ENCODE data around the gene LRRN4. TPM values are rescaled to one million over a fixed set of nuclear protein-coding genes. Genes with fewer than 3 reads are reported as not detected.
"Not testable (repeated sequence)": the region's sequence is repeated elsewhere in the genome, so short reads cannot be mapped to it uniquely, and the experiment has no call there.

The LRRN4 gene
- total RNA-seq, 1 experiment from 2014 or later, result 0.57 TPM

DNA sequence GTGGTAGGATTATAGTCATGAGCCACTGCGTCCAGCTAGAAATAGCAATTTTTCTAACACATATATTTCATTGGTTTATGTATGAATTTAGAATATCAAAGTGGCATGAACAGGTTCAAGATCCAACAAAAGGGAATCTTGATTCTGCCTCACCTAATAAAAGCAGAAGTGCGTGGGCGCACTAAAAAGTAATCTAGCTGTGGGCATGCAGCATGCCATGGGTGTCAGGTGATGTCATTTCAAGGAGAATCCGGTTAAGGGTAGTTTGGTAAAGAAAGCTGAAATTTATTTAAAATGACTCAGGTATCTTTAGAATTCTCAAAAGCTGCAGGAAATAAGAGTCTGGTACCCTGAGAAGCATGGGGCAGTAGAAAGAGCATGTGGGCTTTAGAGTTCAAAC lies 17.6 kb downstream of the LRRN4 start:
- no TSS peak for BruUV-seq (replicated peaks)
- H3K27ac ChIP-seq (ENCODE audit: low read length), result no peak overlapping the region
- in situ Hi-C loops (cut with HindIII; ENCODE audit: low pct_unique_long_range_greater_than_20kb, low sequenced_read_pairs) (no loop called here), intact Hi-C loops (cut with micrococcal nuclease; ENCODE audit: unreplicated experiment) (no loop called here)
- no peak for TF ChIP-seq TCF7L2 (IDR thresholded peaks at IDR 0.05; ENCODE audit: low read depth, low read length)
- TF ChIP-seq POLR2AphosphoS5 (IDR thresholded peaks at IDR 0.05; ENCODE audit: low read depth, low read length), result no peak
- TF ChIP-seq SIN3A (IDR thresholded peaks at IDR 0.05; ENCODE audit: borderline replicate concordance, insufficient read depth, low read depth, low read length), result no peak
- TF ChIP-seq, protein P1, sequence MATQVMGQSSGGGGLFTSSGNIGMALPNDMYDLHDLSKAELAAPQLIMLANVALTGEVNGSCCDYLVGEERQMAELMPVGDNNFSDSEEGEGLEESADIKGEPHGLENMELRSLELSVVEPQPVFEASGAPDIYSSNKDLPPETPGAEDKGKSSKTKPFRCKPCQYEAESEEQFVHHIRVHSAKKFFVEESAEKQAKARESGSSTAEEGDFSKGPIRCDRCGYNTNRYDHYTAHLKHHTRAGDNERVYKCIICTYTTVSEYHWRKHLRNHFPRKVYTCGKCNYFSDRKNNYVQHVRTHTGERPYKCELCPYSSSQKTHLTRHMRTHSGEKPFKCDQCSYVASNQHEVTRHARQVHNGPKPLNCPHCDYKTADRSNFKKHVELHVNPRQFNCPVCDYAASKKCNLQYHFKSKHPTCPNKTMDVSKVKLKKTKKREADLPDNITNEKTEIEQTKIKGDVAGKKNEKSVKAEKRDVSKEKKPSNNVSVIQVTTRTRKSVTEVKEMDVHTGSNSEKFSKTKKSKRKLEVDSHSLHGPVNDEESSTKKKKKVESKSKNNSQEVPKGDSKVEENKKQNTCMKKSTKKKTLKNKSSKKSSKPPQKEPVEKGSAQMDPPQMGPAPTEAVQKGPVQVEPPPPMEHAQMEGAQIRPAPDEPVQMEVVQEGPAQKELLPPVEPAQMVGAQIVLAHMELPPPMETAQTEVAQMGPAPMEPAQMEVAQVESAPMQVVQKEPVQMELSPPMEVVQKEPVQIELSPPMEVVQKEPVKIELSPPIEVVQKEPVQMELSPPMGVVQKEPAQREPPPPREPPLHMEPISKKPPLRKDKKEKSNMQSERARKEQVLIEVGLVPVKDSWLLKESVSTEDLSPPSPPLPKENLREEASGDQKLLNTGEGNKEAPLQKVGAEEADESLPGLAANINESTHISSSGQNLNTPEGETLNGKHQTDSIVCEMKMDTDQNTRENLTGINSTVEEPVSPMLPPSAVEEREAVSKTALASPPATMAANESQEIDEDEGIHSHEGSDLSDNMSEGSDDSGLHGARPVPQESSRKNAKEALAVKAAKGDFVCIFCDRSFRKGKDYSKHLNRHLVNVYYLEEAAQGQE (IDR thresholded peaks at IDR 0.05; ENCODE audit: insufficient read depth in 1 of 2, low read depth in 2 of 2, low read length in 1 of 2), result no peak
- TF ChIP-seq, protein P2, sequence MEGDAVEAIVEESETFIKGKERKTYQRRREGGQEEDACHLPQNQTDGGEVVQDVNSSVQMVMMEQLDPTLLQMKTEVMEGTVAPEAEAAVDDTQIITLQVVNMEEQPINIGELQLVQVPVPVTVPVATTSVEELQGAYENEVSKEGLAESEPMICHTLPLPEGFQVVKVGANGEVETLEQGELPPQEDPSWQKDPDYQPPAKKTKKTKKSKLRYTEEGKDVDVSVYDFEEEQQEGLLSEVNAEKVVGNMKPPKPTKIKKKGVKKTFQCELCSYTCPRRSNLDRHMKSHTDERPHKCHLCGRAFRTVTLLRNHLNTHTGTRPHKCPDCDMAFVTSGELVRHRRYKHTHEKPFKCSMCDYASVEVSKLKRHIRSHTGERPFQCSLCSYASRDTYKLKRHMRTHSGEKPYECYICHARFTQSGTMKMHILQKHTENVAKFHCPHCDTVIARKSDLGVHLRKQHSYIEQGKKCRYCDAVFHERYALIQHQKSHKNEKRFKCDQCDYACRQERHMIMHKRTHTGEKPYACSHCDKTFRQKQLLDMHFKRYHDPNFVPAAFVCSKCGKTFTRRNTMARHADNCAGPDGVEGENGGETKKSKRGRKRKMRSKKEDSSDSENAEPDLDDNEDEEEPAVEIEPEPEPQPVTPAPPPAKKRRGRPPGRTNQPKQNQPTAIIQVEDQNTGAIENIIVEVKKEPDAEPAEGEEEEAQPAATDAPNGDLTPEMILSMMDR (IDR thresholded peaks at IDR 0.05), result no peak
- DNase-seq (ENCODE audit: low read depth, low spot score) (no peak), ATAC-seq (no peak)
- H3K9me3 ChIP-seq (ENCODE audit: control insufficient read depth, insufficient read depth, low read depth, low read length), result no peaks in the 10 kb centered on the region
- ChIA-PET POLR2A (no interaction called here), CTCF (no interaction called here)
- no peaks in the 10 kb centered on the region for H3K27me3 ChIP-seq (ENCODE audit: control insufficient read depth, insufficient read depth, low read length)
- H3K4me1 ChIP-seq (ENCODE audit: control insufficient read depth, insufficient read depth, low read length), result no peaks in the 10 kb centered on the region
- no peak overlapping the region for H3K4me3 ChIP-seq (ENCODE audit: low read depth in 2 of 2, low read length in 2 of 2)
- H3K36me3 ChIP-seq (ENCODE audit: control insufficient read depth, insufficient read depth, low read length), result peaks cover 15% of the 10 kb centered on the region

DNA sequence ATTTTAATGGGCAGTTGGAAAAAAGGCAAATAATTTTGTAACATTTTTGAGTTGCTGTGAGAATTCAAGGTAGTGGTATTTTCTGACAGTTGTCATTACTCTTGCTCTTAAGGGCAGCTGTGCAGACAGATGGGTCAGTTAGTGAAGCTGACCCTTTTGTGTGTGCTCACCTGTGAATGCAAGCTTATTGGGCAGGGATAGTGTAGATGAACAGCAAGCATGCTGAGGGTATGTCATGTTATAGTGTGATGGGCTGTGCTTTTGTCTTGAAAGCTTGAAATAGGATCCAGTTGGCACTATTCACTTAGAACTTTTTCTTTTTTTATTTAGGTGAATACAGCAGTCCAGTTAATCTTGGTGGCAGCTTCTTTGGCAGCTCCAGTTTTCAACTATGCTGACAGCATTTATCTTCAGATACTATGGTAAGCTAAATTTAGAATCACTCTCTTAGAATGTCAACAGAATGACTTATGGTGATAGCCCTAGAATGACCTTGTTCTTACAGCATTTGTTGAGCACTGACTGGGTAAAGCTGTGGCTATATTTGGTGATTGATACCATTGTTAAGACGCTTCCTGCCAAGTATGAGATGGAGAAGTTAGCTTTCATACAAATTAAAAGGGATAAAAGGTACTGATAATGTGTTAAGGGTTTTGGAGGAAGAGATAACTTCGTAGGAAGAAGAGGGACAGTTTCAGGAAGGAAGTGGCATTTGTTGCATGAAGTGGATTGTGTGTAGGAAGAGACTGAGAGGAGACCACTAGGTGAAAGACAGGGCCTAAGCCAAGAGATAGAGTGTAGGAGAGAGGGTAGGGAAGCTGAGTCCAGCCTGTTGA lies 19.5 kb downstream of the LRRN4 start:
- ChIA-PET POLR2A (interaction anchor here (0.6 kb wide), 1 partner anchor 1797 kb away, joined by 4 read pairs; no protein-coding TSS in a partner anchor), CTCF (no interaction called here)
- in situ Hi-C loops (cut with HindIII; ENCODE audit: low pct_unique_long_range_greater_than_20kb, low sequenced_read_pairs), result no loop called here
- Histone ChIP-seq H3K27me3 (ENCODE audit: control insufficient read depth, insufficient read depth, low read length) (no peaks in the 10 kb centered on the region), H3K36me3 (ENCODE audit: control insufficient read depth, insufficient read depth, low read length) (peaks cover 13% of the 10 kb centered on the region), H3K4me3 (ENCODE audit: low read depth in 2 of 2, low read length in 2 of 2) (no peak overlapping the region), H3K4me1 (ENCODE audit: control insufficient read depth, insufficient read depth, low read length) (no peaks in the 10 kb centered on the region), H3K9me3 (ENCODE audit: control insufficient read depth, insufficient read depth, low read depth, low read length) (no peaks in the 10 kb centered on the region), H3K27ac (ENCODE audit: low read length) (no peak overlapping the region)
- intact Hi-C loops (cut with micrococcal nuclease; ENCODE audit: unreplicated experiment), result no loop called here
- BruUV-seq (replicated peaks), result no TSS peak
- DNase-seq (ENCODE audit: low read depth, low spot score), result no peak
- TF ChIP-seq, protein P2 (IDR thresholded peaks at IDR 0.05), result no peak
- TF ChIP-seq SIN3A (IDR thresholded peaks at IDR 0.05; ENCODE audit: borderline replicate concordance, insufficient read depth, low read depth, low read length) (no peak), POLR2AphosphoS5 (IDR thresholded peaks at IDR 0.05; ENCODE audit: low read depth, low read length) (no peak), TCF7L2 (IDR thresholded peaks at IDR 0.05; ENCODE audit: low read depth, low read length) (no peak)
- TF ChIP-seq, protein P1 (IDR thresholded peaks at IDR 0.05; ENCODE audit: insufficient read depth in 1 of 2, low read depth in 2 of 2, low read length in 1 of 2), result no peak
- no peak for ATAC-seq

DNA sequence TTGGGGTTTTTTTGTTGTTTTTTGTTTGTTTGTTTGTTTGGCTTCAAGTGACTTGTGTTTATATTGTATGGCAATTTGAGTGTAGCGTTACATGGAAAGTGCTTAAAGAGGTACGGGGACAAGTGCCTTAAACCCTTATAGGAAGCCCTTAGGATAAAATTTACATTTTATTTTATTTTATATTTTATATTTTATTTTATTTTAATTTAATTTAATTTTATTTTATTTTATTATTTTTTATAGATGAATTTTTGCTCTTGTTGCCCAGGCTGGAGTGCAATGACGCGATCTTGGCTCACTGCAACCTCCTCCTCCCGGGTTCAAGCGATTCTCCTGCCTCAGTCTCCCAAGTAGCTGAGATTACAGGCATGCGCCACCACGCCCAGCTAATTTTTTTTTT lies 21.0 kb downstream of the LRRN4 start:
- BruUV-seq (replicated peaks); ATAC-seq; CTCF ChIA-PET: not testable (repeated sequence)

More for the DNA sequence above, 21.0 kb downstream of the LRRN4 start:
- POLR2A ChIA-PET; H3K4me1 ChIP-seq (ENCODE audit: control insufficient read depth, insufficient read depth, low read length); H3K4me3 ChIP-seq (ENCODE audit: low read depth in 2 of 2, low read length in 2 of 2); H3K27me3 ChIP-seq (ENCODE audit: control insufficient read depth, insufficient read depth, low read length); in situ Hi-C loops (cut with HindIII; ENCODE audit: low pct_unique_long_range_greater_than_20kb, low sequenced_read_pairs); DNase-seq (ENCODE audit: low read depth, low spot score); H3K27ac ChIP-seq (ENCODE audit: low read length); intact Hi-C loops (cut with micrococcal nuclease; ENCODE audit: unreplicated experiment); H3K9me3 ChIP-seq (ENCODE audit: control insufficient read depth, insufficient read depth, low read depth, low read length): not testable (repeated sequence)
- peaks cover 10% of the 10 kb centered on the region for H3K36me3 ChIP-seq (ENCODE audit: control insufficient read depth, insufficient read depth, low read length)

Data from Panc1 (cell line).